Type B pancreatic cell (in vitro differentiated cells): Measurements from ENCODE around the gene FAM110D. TPM values are rescaled to one million over a fixed set of nuclear protein-coding genes. Genes with fewer than 3 reads are reported as not detected.
A peak's percentile ranks its signal among the peaks of the same experiment; 100 is the strongest.

Source experiments
- DNase-seq: peaks from one replicate; pipeline ENCODE4 v3.0.0; 2021; ENCODE audit warnings: mixed read lengths; ENCODE audit not compliant: unreplicated experiment; ENCODE audit errors: extremely low spot score
- H3K27ac Mint-ChIP-seq: 2 replicates; pipeline ENCODE4 v1.8.0; 2021; ENCODE audit warnings: mild to moderate bottlenecking, mixed read lengths
- H3K27me3 Mint-ChIP-seq: 2 replicates; pipeline ENCODE4 v1.8.0; 2021; ENCODE audit warnings: mixed read lengths
- H3K36me3 Mint-ChIP-seq: 2 replicates; pipeline ENCODE4 v1.8.0; 2021; ENCODE audit warnings: mixed read lengths
- H3K4me1 Mint-ChIP-seq: one replicate; pipeline ENCODE4 v1.8.0; 2021; ENCODE audit warnings: mixed read lengths; ENCODE audit not compliant: unreplicated experiment
- H3K4me3 Mint-ChIP-seq: 2 replicates; pipeline ENCODE4 v1.8.0; 2021; ENCODE audit warnings: mild to moderate bottlenecking, mixed read lengths
- H3K9me3 Mint-ChIP-seq: 2 replicates; pipeline ENCODE4 v1.8.0; 2021; ENCODE audit warnings: mixed read lengths
- CTCF ChIP-seq: fragments of 200-600 bp; sonication (generic); conservative IDR thresholded peaks from 2 replicates; pipeline ENCODE4 v1.5.0; 2021; ENCODE audit warnings: antibody characterized with exemption, mild to moderate bottlenecking
- total RNA-seq: library from RNA; stranded (reverse); gene quantifications from 2 replicates; pipeline ENCODE4 v1.2.1, GENCODE V29; 2021; ENCODE audit warnings: low replicate concordance

FAM110D gene
- total RNA-seq, 1 donor from 2014 or later: 1.4 TPM

DNA sequence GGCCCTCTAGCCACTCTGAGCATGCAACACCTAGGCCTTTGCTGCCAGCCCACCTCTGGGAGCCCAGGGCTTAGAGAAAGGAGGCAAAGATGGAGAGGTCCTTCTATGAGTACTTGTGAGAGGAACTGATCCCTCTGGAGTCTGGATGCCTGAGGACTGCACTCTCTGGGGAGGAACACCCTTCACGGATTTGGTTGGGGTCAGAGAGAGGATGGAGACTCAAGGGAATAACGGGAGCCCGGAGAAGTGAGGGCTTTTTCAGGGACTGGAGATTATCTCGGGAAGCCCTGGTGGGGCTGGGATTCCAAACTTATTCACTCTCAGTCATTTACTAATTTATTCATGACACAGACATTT lies 10.3 kb downstream of the FAM110D start:
- H3K9me3 Mint-ChIP-seq: no peaks in the 10 kb centered on the region
- DNase-seq: no peak
- TF ChIP-seq CTCF: no peak
- H3K4me1 Mint-ChIP-seq: peaks cover 26% of the 10 kb centered on the region
- H3K36me3 Mint-ChIP-seq: no peaks in the 10 kb centered on the region
- peak overlapping the region; percentile 90 for H3K27ac Mint-ChIP-seq
- no peaks in the 10 kb centered on the region for H3K27me3 Mint-ChIP-seq
- peak overlapping the region; percentile 90 for H3K4me3 Mint-ChIP-seq

GRCh38 chr1:26169669-26170471 lies 11.0 kb downstream of the FAM110D start, which contains the start of gene ZNF593:
ZNF593 (plus strand) TSS chr1:26169908; CDS start chr1:26169984, 76 bp downstream.
- H3K4me3 Mint-ChIP-seq: peak within 1 kb of the TSS; percentile 90
- H3K9me3 Mint-ChIP-seq: no peaks in the 10 kb centered on the region
- peak within 1 kb of the TSS; percentile 90 for H3K27ac Mint-ChIP-seq
- H3K36me3 Mint-ChIP-seq: no peaks in the 10 kb centered on the region
- peak; percentile 92 for TF ChIP-seq CTCF
- H3K4me1 Mint-ChIP-seq: peaks cover 22% of the 10 kb centered on the region
- H3K27me3 Mint-ChIP-seq: no peaks in the 10 kb centered on the region
- peak; percentile 95 for DNase-seq

- peak overlapping the region; percentile 90 for H3K27ac Mint-ChIP-seq
- H3K4me1 Mint-ChIP-seq: peaks cover 16% of the 10 kb centered on the region
Measured at GRCh38 chr1:26170472-26170821, 11.6 kb downstream of the FAM110D start.

GRCh38 chr1:26171084-26172072 lies 12.5 kb downstream of the FAM110D start, which contains the start of gene ZNF593OS:
ZNF593OS (minus strand) TSS chr1:26171832; CDS start chr1:26171661, 171 bp downstream.
- H3K27ac Mint-ChIP-seq: no peak within 1 kb of the TSS
- no peaks in the 10 kb centered on the region for H3K36me3 Mint-ChIP-seq
- H3K27me3 Mint-ChIP-seq: no peaks in the 10 kb centered on the region
- no peak for DNase-seq
- H3K9me3 Mint-ChIP-seq: no peaks in the 10 kb centered on the region
- H3K4me3 Mint-ChIP-seq: peak within 1 kb of the TSS; percentile 90
- no peak for TF ChIP-seq CTCF
- peaks cover 14% of the 10 kb centered on the region for H3K4me1 Mint-ChIP-seq

More at GRCh38 chr1:26170472-26170821, 11.6 kb downstream of the FAM110D start:
- H3K4me3 Mint-ChIP-seq: peak overlapping the region; percentile 90
- TF ChIP-seq CTCF: no peak
- H3K9me3 Mint-ChIP-seq: no peaks in the 10 kb centered on the region
- DNase-seq: no peak
- no peaks in the 10 kb centered on the region for H3K27me3 Mint-ChIP-seq
- no peaks in the 10 kb centered on the region for H3K36me3 Mint-ChIP-seq

- Mint-ChIP-seq H3K4me1 (peaks cover 6% of the 10 kb centered on the region), H3K9me3 (no peaks in the 10 kb centered on the region), H3K4me3 (no peak overlapping the region), H3K27ac (no peak overlapping the region), H3K36me3 (no peaks in the 10 kb centered on the region), H3K27me3 (no peaks in the 10 kb centered on the region)
- no peak for DNase-seq
- no peak for TF ChIP-seq CTCF
Measured at GRCh38 chr1:26175346-26175745, 16.5 kb downstream of the FAM110D start.
